NCI-H2196 treated with DMSO at 0.1 percent for 48 hours (cell line): ENCODE data around the gene FSCN2.

Experiments used
- DNase-seq: peaks from one replicate; lab custom pipeline; 2025; ENCODE audit not compliant: unreplicated experiment; lab: John Stamatoyannopoulos, UW

Gene FSCN2

DNA sequence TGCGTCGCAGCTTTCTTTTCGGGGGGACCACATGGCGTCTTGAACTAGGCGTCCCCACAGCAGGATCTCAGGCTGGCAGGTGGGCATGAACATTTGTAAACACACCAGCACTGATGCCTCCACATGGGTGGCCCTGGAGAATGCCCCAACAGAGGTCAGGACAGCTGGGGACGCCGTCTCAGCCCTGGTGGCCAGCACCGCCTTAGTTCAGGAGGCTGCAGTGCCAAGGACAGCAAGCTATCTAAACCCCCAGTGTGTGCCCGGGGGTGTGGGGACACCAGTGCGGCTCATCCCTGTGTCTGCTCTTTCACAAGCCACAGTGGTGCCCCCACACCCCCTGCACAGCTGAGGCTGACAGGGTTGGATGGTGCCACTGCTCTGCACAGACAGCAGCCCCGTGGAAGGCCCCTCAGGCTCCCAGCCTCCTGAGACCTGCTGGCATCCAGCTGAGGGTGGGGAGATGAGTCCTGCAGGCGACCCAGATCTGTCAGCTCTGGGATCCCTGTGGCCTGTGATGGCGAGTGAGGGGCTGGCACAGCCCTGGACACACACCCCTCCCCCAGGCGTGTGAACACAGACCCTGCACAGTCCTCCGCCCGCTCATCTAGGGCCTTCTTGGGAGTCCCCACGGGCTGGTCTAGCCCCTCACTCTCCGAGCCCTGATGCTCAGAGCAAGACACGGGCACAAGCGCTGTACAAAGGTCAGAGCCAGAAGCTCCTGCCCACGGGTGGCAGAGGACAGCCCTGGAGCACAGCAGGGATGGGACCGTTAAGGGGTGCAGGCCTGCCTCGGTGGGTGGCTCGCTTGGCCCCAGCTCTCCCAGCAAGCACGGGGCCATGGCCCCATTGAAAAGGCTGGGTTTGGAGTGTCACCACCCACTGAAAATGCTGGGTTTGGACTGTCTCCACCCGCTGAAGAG is 10.7 kb downstream of the FSCN2 start:
- no peak for DNase-seq

DNA sequence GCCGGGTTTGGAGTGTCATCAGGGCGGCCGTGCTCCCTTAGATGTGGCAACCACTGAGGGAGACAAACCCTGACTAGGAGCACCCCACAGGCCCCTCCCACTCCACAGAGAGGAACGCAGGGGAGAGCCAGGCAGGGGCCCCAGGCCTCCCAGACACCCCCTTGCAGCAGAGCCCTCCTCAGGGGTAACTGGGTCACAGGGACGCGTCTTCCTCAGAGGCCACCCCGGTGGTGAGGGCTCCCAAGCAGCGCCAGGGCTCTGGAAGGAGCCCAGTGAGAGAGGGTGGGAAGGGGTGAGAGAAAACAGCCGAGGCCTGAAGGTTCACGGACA is 11.4 kb downstream of the FSCN2 start:
- no peak for DNase-seq

DNA sequence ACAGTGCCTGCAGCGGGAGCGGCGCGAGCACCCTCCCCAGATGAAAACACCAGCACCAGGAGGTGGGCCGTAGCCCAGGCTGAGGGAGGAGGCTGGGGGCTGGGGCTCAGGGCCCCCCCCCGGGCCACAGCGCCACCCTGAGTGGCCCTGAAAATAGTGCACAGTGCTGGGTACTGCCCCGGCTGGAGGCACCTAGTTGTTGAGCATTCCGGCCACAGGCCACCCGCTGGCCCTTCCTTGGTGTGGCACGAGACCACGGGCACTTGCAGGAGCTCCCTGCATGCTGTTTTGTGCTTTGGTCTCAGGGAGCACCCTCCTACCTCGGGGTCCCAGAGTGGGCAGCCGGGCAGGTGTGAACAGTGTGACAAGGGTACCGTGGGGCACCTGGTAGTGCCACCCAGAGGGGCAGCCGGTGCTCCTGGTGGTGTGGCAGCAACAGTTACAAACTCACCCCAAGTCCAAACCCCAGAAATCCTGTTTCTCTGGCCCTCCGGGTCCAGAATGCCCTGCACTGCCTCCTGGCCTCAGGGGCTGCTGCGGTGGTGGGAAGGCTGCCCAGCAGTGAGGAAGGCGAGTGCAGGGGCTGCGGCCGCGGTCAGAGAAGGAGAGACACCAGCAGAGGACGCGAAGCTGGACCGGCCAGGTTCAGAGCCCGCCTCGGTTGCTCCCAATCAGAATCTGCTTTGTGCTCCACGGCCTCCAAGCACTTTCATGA is 11.9 kb downstream of the FSCN2 start:
- no peak for DNase-seq

DNA sequence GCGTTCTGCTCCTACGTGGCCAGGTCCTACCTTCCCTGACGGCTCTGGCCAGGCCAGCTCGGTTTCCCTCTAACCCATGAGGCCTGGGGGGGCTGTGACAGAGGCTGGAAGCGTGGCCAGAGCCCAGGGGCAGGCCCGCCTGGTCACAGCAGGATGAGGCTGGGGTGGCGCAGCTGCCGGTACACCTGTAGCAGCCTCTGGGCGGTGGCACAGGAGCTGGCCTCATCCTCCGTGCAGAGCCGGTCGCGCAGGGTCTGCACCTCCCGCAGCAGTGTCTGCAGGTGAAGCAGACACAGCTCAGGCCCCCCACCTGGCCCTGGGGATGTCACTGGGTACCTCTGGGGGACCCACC is 12.5 kb downstream of the FSCN2 start:
- DNase-seq: no peak

DNA sequence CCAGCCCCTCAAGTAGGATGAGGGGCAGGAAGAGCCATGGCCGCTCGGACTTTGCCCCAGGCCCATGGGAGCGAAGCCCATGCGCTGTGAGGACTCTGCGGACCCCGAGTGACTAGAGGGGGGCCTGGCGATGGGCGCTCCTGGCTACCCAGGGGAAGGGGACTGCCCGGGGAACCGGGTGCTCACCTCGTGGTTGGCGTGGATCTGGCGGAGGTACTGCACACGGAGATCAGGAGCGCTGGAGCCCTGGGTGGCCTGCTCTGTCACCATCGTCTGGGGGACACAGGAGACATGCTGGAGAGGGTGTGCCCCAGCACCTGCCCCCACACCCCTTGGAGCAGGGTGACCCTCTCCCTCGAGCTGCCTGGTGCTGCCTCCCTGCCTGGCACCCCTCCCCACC is 12.9 kb downstream of the FSCN2 start:
- no peak for DNase-seq

DNA sequence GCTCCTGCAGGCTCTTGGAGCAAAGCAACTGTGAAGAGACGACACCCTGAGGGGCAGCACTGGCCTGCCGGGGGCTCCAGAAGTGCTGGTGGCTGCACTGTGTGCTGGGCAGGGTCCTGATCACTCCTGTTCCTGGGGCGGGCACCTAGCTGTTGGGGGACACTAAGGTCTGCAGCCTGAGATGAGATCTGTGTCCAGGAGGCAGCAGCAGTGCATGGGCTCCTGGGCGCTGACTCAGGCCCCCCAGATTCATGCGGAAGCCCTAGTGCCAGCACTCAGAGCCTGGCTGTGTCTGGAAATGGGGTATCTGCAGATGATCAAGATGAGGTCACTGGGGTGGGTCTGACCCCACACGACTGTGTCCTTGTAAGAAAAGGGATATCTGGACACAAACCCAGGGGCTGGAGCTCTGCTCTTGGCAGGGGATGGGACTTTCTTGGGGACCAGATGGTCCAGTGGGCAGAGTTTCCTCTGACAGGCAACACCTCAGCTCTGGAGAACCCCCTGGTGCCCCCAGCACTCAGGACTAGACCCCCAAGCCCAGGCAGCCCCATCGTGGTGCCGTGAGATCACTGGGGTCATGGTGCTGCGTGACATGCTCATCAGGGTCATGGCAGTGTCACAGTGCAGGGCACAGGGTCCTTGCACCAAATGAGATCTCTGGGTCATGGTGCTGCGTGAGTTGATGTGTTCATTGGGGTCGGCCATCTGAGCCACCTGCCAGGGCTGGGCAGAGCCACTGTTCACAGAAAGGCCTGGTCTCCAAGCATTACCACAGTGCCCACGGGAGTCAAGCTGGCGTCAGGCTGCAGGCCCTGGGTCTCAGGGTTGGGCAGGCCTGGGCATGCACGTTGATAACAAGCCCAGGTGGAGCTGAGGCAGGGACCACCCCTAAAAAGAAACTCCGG is 14.5 kb downstream of the FSCN2 start:
- no peak for DNase-seq

DNA sequence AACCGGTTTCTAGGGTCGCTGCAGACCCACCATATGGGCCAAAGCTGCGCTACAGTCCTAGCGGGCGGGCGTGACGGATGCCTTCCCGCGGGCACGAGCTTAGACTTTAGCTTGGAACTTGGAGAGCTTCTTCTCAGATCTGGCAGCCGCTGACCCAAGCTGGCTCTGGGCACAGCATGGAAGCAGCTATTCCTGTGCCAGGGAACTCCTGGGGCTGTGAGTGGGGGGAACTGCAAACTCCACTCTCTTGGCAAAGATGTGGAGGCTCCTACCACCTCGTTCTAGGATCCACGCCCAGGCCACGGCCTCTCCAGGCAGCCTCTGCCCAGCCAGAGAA is 15.1 kb downstream of the FSCN2 start:
- no peak for DNase-seq

DNA sequence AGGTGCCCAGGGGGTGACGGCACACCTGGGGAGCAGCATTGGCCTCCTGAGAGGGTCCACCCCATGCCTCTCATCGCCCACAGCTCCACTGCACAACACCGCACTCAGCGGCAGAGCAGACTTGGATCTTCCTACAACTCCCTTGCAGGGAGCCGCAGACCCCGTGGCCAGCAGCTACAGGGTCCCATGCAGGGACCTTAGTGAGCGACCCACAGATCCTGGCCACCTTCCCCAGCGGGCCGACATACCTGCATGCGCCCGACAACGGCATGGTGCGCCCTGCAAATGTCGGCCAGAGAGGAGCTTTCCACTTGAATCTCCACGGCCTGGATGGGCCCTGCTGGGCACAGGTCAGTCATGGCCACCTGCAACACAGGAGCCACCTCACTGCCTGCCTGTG is 15.6 kb downstream of the FSCN2 start:
- DNase-seq: no peak

DNA sequence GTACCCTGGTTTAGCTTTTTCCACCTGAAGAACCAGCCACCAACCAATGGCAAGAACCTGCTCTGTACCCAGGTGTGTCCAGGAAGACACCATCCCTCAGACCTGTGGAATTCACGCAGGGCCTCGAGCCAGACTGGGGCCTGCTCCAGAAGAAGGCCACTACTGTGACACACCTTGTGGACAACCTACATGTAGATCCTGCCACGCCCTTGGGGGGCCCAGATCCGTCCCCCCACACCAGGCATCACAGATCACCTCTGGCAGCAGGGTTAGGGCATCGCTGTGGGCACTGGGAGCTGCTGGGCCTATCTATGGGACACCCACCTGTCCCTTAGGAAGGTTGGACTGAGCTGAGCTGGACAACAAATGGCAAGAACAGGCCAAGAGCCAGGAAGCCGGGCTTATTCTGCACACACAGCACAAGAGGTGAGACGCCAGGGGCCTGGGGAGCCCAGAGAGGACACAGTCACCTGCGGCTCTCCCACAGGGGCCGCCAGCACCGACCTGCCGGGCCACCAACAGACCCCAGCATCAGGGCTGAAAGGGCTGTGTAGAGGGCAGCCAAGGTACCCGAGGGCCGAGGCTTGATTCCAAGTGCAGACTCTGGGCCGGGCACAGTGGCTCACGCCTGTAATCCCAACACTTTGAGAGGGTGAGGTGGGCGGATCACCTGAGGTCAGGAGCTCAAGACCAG is 16.3 kb downstream of the FSCN2 start:
- no peak for DNase-seq

DNA sequence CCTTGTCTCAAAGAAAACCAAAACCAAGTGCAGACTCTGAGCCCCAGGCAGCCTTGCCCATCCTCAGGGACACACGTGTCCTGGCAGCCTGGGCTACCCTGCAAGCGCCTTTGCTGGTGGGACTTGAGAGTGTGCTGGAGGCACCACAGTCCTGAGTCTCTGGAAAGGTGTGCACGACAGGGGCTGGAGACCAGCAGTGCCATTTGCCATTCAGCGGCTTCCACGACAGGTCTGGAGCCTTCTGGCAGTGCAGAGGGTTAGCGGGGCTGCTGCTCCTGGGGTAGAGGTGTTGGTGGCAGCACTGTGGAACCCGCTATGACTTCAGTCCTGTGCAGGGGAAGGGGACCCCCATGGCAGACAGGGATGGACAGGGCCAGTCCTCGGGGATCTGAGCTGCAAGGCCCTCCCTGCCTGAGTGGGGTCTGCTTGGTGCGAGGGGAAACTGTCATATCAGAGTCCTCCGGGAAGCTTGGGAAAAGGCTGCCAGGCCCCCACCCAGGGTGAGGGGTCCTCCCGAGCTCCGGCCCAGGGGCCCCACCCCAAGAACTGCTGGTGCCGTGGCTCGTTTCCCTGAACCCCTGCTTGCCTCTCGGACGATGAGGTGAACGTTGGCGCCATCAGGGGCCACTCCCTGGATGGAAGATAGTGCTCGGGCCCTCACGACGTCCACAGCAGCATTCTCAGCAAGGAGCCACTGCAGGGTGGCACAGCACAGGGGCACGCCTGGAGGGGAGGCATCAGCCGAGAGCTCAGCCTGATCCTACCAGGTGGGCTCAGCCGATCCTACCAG is 17.2 kb downstream of the FSCN2 start:
- DNase-seq: no peak

DNA sequence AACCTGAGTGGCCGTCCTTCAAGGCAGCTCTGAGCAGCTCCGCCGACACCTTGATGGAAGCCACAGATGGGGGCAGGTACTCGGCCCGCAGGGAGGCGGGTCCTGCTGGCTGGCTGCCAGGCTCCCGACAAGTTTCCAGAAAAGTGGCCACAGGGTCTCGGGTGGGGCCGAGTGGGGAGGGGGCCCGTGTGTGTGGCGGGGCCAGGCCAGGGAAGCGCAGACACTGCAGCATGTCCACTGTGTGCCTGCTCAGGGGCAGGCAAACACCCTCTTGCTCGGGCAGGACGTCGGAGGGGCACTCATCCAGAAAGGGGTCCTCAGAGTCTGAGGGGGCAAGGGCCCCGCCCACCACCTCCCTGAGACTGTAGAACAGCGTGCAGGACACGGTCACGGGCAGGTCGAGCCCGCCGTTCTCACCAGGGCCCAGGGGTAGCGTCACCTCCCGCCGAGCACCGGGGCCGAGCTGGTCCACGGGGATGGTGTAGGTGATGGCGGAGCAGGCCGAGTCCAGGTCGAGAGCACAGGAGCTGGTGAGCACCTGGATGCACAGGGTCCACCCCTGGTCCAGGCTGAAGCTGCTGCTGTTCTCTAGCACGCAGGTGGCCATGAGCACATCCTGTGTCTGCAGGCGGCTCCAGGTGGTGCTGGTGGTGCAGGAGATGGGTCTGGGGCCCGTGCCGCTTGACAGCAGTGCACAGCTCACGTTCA is 18.9 kb downstream of the FSCN2 start:
- no peak for DNase-seq

DNA sequence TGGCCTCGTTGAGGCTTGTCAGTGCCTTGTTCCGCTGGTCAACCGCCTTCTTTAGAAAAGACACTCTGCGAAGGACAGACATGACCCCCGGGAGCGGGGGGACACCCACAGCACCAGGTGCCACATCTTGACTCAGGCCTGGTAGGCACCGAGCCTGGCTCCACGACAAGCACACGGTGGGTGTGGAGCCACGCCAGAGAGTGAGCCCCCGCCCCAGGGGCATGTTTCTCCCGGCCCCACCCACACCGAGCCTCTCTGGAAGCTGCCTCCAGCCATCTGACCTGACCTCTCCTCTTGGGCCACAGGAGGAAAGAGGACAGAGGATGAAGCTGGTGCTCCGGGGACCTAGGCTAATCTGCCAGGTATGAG is 19.4 kb downstream of the FSCN2 start:
- no peak for DNase-seq

DNA sequence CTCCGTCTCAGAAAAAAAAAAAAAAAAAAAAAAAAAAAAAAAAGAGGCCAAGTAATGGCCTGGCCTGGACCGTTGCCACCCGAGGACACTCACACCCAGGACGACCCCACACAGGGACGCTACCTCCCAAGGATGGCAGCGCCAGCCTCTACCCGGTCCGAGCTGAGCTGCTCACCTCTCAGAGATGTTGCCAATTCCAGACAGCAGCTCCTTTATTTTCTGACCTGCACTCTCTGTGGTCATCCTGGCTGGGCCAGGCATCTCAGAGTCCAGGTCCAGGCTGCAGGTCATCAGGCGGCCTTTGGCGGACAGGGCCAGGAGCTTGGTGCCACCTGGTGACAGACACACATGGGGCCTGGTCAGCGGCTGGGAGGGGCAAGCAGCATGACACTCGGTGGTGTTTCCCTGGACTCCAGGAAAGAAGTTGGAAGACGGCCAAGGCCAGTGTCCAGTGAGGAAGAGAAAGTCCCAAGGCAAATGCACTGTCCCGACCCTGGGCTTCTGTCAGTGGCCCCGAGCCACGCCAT is 20.9 kb downstream of the FSCN2 start:
- no peak for DNase-seq

DNA sequence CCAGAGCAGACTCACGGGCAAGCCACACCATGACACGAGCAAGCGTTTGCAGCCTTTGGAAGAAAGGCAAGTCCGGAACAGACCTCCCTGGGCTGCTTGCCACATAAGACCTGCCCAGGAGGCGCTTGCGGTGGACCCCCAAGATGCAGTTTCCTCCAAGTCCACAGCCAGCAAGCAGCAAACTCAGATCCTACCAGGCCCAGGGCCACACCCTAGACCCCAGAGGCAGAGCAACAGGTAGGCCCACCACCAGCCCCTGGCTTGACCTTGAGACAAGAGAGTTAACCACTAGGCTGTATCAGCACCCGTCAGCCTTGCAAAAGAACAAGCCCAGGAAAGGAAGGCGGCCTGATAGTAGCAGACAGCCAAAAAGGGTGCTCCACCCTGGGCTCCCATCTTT is 21.6 kb downstream of the FSCN2 start:
- DNase-seq: no peak

DNA sequence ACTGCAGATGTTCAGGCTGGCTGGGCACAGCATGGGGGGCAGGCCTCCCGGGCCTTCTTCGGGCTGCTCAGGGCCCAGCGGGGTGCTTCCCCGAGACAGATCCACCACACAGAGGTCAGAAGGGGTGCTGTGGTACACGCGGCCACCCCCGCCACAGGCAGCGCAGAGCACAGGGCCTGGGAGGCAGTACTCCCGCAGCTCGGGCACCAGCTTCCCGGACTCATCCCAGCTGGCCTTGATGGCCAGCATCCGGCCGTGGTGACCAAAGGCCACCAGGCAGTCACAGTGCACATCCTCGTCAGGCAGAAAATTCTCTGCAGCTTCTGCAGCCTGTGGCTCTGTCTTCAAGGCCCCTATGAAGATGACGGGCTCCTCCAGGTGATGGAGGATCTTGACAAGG is 22.1 kb downstream of the FSCN2 start:
- DNase-seq: no peak

DNA sequence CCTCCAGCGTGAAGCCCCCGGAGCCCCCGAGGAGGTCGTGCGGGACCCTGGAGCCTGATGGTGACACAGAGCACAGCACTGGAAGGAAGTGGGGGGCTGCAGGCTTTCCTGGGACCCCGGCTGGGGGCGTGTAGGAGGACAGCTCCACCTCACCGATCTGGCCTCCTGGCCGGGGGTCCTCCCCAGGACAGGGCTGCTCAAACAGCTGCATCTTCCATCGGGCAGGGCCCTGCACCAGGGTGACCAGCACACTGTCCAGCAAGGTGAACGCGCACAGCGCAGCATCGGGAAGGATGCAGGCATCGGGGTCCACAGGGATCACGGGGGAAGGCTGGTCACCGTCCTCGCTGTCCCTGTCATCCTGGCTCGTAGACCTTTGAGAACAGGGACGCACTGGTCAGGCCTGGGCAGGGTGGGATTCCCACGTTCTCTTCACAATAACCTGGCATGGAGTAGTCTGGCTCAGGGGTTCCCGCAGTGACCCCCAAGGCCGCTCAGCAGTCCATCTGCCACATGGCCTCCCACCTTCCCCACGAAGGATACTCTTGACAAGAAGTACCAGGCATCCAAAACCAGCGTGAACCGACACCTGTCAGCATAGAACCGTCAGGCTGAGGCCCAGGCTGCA is 22.8 kb downstream of the FSCN2 start:
- no peak for DNase-seq

DNA sequence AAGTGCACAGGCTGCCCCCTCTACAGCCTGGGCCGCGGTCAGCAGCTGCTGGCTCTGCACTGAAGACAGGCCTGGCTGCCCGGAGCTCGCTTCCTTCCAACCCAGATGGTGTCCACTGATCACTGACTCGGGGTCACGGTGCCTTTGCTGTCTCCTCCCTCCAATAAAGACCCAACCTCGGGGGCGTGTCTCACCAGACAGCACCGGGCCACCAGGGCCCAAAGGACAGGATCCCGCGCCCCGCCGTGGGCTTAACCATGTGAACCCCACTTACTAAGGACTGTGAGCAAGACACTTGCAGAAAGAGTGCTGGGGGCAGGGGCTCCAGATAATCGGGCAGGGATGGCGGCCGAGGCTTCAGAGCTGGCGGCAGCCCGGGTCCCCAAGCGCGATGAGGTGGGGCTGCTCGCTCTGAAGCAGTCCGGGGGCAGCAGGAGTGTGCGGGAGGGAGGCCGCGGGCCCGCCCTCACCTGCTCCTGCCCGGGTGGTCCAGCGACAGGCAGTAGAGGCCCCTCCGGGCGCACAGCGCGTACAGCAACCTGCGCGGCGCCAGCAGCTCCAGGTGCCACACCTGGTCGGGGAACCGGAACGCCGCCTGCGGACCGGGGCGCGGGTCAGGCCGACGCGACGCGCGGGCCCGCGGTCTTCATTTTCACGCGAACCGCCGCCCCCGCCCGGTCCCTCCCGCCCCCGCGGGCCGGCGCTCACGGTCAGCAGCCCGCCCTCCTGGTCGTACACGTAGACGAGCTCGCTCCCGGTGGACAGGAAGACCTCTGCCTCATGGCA is 23.5 kb downstream of the FSCN2 start:
- no peak for DNase-seq

DNA sequence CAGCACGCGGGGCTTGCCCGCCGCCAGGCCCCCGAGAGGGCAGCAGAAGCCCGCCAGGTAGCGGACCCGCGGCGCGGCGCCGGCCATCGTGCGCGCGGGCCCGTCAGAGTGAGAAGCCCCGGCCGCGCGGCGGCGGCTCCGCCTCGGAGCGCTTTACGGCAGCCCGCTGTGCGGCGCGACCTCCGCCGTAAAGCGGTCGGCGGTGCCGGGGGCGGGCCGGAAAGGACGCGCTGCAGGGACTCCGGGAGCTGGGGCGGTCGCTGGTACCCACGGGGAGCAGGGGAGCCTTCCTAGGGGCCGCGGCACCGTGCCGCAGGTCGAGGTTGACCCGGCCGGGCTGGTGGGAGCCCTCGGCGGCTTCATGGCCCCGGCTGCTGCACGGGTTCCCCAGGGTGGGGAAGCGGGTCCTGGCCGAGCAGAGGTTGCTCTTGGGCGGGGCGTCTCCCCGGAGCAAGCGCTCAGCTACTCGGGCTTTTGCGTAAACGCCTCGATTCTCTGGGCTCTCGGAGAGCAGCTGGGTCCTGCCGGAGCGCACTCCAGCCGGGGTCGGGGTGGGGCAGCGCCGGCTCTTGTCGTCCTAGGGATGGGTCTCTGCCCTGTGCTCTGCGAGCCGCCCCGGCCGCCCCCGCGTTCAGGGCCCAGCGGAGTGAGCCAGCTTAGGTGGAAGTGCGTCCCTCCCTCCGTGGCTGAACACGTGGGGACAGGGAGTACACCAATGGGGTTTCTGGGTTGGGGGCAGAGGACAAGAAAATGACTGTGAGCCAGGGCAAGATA is 24.3 kb downstream of the FSCN2 start, which contains the start of gene FAAP100:
Gene FAAP100, minus strand, starts transcription at position 110 of the 774 bp plus-strand sequence. Its CDS starts 23 bp downstream, at position 87.
- peak; percentile 83 for DNase-seq
